Activated CD8-positive, alpha-beta memory T cell treated with anti-CD3 and anti-CD28 coated beads, Interleukin-2, amount 50 U/mL, for 1 hour (primary cell): Measurements from ENCODE around the gene NR2E3.

ENCODE experiments used
- DNase-seq: peaks from one replicate; pipeline ENCODE4 v3.0.0-alpha.2; 2020; ENCODE audit errors: extremely low read depth

NR2E3 gene

GRCh38 chr15:71810256-71811035 is at the start of gene NR2E3:
NR2E3 (plus strand) TSS chr15:71810554; CDS start chr15:71810744, 190 bp downstream.
- DNase-seq: no peak

- no peak for DNase-seq
These were observed 49.5 kb upstream of the NR2E3 start for GRCh38 chr15:71760852-71761251.

- DNase-seq: no peak
These were observed 48.7 kb upstream of the NR2E3 start for GRCh38 chr15:71761649-71762048.

- no peak for DNase-seq
These were observed 42.2 kb upstream of the NR2E3 start for GRCh38 chr15:71768184-71768583.

DNA sequence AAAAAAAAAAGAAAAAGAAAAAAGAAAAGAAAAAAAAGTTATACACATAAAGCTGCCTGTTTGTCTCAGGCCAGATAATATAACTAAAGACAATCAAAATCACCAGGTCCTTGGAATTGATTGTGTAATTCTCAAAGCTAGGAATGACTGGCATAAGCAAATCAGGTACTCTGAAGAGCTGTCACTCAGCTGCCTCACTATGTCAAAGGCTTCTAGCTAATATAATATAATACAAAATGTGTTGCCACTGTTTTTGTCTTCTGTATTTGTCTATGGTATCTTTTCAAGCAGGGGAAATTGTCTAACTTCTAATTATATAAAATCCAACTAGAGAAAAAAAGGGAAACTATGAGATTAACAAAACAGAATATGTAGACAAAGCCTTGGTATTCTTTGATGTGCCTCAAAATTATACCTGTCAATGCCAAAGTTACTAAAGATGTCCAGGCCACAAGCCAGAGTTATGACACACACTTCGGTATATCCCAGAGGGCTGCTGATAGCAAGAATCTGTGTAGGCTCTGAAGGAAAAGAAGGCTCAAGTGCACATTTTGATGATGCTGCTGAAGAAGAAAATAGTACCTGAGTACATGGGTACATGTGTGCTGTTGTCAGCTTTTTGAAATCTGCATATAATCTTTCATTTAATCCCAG is 37.0 kb upstream of the NR2E3 start:
- DNase-seq: no peak

GRCh38 chr15:71775856-71776255 is 34.5 kb upstream of the NR2E3 start:
- DNase-seq: no peak

DNA sequence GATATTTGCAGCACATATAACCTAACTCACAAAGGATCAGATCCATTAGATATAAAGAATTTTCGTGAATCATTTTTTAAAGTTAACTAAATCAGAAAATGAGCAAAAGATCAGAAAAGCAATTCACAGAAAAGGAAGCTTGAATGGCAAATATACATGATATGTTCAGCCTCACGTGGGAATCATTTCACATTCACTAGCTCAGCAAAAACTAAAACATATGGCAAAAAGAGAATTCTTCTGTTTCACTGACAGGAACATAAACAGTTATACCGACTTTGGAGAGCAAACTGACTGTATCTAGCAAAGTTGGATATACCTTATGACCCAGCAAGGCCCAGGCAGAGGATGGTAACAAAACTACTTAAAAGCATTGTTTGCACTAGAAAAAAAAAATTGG is 34.0 kb upstream of the NR2E3 start:
- DNase-seq: no peak

GRCh38 chr15:71777216-71777943 is 33.0 kb upstream of the NR2E3 start:
- no peak for DNase-seq

DNA sequence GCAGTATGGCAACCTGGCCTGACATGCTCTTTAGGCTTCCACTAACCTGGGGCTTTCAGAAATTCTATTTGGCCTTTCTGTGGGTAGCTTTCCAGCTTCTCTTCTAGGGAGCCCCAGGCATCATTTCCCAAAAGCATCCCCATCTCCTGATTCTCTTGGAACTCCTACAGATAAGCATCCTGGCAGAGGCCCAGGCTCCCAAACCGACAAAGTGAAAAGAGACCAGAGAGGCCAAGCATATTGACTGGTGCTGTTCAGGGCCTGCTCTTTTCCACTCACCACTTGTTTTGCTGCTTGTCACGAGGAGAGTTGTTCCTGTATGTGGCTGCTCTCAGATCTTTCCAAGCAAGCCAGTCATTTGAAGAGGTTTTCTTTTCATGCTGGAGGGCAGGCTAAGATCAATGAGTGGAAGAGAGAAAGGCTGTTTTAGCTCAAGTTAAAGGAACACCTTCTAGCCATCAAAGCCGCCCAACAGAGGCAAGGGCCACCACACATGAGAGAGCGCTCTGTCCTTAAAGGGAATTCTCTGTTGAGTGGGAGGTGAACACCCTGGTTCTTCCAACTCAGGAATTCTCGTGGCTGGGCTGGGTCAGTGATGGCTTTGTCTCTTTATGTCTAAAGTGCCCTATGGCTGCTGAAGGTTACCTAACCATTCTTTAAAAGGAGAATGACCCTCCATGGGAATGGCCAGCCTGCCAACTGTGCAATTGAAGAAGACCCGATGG is 31.1 kb upstream of the NR2E3 start:
- no peak for DNase-seq

DNA sequence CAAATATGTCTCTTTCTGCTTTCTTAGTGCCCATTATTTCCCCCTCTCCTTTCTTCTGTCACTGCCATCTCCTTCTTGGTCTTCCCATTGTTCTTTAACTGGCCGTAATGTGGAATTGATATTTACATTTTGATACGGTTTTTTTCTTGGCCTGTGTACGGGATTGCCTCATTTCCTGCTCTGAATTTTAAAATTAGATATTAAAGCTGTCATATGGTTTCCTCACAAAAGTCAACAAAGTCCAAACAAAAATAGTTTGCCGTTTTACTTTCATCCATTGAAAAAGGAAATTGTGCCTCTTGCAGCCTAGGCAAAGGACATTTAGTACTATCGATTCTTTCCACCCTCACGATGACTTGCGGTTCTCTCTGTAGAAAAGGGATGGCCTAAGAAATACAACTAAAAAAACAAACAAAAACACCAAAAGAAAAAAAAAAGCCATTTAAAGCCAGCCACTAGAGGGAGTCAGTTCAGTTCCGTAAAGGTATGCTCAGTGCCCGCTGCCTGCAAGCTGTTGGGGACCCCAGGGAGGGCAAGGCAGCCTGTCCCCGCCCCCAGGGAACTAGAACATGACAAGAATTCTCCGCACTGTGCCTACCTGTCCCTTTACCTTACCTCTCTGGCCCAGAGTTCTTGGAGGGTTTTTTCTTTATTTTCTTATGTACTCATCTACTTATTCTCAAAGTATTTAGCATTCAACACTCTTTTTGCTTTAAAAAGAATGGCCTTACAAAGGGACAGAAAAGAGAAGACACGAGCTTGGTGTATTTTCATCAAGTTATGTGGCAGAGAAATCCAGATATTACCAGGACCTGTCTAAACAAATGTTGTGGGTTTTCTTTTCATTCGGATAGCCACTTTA is 30.0 kb upstream of the NR2E3 start:
- DNase-seq: no peak

DNA sequence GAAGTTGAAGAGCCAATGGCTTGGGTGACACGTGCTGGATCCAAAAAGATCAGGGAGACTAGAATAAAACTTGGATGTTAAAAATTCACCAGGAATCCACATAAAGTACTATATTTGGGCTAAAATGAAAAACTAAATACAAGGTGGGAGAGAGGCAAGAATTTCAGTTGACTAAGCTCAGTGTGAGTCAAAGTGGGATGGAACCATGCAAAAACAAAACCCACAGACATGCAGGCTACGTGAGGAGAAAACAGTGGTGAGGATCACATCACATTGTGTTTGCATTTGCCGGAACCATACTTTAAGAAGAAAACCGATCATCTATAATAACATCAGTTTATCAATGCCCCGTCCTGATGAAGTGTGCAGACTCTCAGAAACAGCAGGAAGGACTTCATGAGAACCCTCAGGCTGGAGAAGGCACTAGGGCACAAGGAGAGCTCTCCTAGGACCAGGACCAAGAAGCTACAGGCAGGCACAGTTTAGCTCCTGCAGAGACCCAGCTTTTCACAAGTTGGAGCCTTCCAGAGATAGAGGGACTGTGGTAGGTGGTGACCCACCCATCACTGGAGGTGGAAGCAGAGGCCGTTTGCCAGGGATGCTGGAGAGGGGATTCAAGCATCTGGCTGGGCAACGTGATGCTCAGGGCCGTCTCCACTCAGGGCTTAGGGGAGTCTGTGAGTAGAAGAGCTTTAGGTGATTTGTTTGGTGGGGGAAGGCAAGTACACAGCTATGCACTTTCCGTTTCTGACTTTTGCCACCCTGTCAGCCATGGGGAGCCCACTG is 29.0 kb upstream of the NR2E3 start:
- no peak for DNase-seq

DNA sequence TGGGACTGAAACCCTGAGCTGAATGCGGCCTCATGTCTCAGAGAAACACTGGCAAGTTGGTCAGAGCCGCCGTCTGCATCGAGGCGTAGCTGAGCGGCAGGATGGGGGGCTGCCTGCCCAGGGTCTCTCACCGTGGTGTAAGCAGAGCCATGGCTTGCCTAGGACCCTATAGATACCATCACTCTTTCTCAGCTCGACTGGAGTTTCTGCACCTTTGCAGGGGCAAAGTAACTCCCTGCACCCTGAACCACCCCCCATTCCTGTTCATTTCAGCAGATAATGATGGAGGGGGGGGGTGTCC is 28.4 kb upstream of the NR2E3 start:
- DNase-seq: no peak

DNA sequence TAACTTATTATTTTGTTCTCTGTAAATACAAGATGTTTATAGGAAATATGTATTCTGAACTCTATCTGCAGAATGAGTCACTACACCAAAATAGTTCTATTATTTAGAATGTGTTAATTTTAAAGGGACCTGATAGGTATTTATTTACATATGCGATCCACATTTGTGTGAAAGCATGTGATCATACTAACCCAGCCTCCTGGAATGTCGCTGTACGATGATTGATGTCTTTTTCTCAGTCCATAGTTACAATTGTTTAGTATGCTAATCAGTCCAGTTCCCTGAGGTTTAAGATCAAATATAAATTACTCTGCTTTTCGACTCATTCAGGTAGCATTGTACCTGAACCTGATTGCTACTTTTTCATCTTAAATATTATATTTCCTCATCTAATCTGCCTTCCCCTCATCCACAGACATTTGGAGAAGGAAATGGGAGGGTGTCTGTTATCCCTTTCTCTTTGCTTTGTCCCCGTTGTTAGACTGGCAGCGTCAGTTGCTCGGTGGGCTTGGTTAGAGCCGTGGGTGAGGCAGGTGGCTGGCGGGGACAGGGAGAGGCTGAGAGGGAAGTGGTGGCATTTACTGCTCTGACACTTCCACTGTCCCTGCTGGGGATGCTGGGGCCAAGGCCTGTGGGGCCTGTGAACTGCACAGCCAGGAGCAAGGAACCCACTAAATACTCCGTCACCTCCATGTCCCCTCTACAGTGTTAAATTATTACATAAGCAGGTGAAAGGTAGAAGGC is 27.8 kb upstream of the NR2E3 start:
- no peak for DNase-seq

GRCh38 chr15:71784719-71785118 is 25.6 kb upstream of the NR2E3 start:
- no peak for DNase-seq

GRCh38 chr15:71785996-71786395 is 24.4 kb upstream of the NR2E3 start:
- DNase-seq: no peak

GRCh38 chr15:71786673-71787072 is 23.7 kb upstream of the NR2E3 start:
- no peak for DNase-seq

- no peak for DNase-seq
These were observed 21.4 kb upstream of the NR2E3 start for GRCh38 chr15:71788646-71789579.

DNA sequence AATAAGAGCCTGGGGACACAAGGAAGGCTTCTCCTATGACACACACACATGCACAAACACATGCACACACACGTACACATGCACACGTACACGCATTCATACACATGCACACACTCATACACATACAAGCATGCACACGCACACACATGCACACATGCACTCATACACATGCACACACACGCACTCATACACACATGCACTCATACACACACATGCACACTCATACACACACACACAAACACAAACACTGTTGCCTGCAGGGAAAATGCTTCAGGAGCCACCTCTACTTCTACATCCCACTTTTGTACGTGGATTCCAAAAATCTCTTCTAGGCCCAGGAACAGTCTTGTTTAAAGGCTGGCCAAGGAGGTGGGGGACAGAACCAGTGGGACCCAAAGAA is 20.7 kb upstream of the NR2E3 start:
- DNase-seq: no peak

- DNase-seq: no peak
These were observed 20.3 kb upstream of the NR2E3 start for GRCh38 chr15:71790081-71790480.
